ENCODE measurements around the gene ULK1. TPM values are rescaled to one million over a fixed set of nuclear protein-coding genes. Genes with fewer than 3 reads are reported as not detected.

Gene ULK1
- total RNA-seq, 1 experiment from 2014 or later, result 34.2 TPM

DNA sequence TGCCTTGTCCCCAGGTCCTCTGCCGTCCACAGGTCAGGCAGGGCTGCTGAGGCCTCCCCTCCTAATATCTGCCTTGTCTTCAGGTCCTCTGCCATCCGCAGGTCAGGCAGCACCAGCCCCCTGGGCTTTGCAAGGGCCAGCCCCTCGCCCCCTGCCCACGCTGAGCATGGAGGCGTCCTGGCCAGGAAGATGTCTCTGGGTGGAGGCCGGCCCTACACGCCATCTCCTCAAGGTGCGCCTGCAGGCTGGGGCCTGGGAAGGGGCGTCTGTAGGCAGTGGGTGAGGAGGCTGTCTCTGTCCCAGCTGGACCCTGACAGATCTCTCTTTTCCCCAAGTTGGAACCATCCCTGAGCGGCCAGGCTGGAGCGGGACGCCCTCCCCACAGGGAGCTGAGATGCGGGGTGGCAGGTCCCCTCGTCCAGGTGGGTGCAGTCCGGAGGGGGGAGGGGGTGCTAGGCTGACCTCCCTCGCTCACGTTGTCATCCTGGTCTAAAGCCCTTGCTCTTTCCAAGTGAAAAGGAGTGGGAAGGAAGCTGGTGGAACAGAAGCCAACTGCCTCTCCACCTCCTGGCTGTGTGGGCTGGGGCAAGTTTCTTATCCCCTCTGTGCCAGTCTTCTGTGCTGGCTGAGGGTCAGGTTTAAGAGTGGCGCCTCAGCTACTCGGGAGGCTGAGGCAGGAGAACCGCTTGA, 20.7 kb downstream of the ULK1 start (continued):
- TF ChIP-seq, protein P1, sequence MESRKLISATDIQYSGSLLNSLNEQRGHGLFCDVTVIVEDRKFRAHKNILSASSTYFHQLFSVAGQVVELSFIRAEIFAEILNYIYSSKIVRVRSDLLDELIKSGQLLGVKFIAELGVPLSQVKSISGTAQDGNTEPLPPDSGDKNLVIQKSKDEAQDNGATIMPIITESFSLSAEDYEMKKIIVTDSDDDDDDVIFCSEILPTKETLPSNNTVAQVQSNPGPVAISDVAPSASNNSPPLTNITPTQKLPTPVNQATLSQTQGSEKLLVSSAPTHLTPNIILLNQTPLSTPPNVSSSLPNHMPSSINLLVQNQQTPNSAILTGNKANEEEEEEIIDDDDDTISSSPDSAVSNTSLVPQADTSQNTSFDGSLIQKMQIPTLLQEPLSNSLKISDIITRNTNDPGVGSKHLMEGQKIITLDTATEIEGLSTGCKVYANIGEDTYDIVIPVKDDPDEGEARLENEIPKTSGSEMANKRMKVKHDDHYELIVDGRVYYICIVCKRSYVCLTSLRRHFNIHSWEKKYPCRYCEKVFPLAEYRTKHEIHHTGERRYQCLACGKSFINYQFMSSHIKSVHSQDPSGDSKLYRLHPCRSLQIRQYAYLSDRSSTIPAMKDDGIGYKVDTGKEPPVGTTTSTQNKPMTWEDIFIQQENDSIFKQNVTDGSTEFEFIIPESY (IDR thresholded peaks at IDR 0.05; ENCODE audit: extremely low read depth, insufficient replicate concordance, low read length), result no peak
- TF ChIP-seq EGR1 (IDR thresholded peaks at IDR 0.05; ENCODE audit: low read depth), result no peak
- no peak for TF ChIP-seq CBX3 (IDR thresholded peaks at IDR 0.05; ENCODE audit: low read depth)
- TF ChIP-seq FOSL1 (IDR thresholded peaks at IDR 0.05; ENCODE audit: low read depth), result no peak

DNA sequence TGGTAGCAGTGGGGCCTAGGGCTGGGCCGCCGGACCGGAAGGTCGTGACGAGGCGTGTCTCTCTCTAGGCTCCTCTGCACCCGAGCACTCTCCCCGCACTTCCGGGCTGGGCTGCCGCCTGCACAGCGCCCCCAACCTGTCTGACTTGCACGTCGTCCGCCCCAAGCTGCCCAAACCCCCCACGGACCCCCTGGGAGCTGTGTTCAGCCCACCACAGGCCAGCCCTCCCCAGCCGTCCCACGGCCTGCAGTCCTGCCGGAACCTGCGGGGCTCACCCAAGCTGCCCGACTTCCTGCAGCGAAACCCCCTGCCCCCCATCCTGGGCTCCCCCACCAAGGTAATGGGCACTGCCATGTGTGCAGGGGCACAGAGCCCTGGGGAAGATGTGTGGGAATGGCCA, 21.4 kb downstream of the ULK1 start:
- DNase-seq (ENCODE audit: low read depth, low spot score), result no peak
- H3K27me3 ChIP-seq (ENCODE audit: insufficient read depth, low read length), result no peaks in the 10 kb centered on the region
- POLR2A ChIA-PET, result no interaction called here
- H3K4me1 ChIP-seq (ENCODE audit: control insufficient read depth in 1 of 2, insufficient read depth in 2 of 2, low read length in 2 of 2), result peaks cover 12 to 14% of the 10 kb centered on the region in 2 experiments
- no peaks in the 10 kb centered on the region for H3K9me2 ChIP-seq (ENCODE audit: insufficient read depth)
- no peak overlapping the region for H3K4me2 ChIP-seq (ENCODE audit: low read length)
- no peak overlapping the region for H3K9ac ChIP-seq (ENCODE audit: low read length)
- H3K27ac ChIP-seq (ENCODE audit: low read depth, low read length), result no peak overlapping the region
- BruUV-seq (replicated peaks), result no TSS peak
- RAD21 ChIA-PET (ENCODE audit: low non-redundant PET in 1 of 2, low total read pairs in 2 of 2, uncharacterized antibody in 2 of 2, unreplicated experiment in 2 of 2), result no interaction called here
- no peaks in the 10 kb centered on the region for H3K9me3 ChIP-seq (ENCODE audit: control insufficient read depth in 1 of 2, insufficient read depth in 1 of 2, low read depth in 1 of 2, low read length in 2 of 2)
- no peak overlapping the region for H2AFZ ChIP-seq (ENCODE audit: low read depth, low read length, poor library complexity, severe bottlenecking)
- CTCF ChIA-PET, result no interaction called here
- intact Hi-C loops (cut with micrococcal nuclease), result no loop called here
- no peaks in the 10 kb centered on the region for H3K79me2 ChIP-seq (ENCODE audit: insufficient read depth, low read length)
- no peak overlapping the region for H3K4me3 ChIP-seq (replicated peaks in 1 of 2; ENCODE audit: low read depth in 1 of 2, low read length in 2 of 2)
- no peak for ATAC-seq
- H4K20me1 ChIP-seq (ENCODE audit: insufficient read depth), result no peaks in the 10 kb centered on the region
- peaks cover 0 to 10% of the 10 kb centered on the region in 2 experiments; a peak in 2 of 4 replicates for H3K36me3 ChIP-seq (ENCODE audit: control insufficient read depth in 1 of 2, insufficient read depth in 2 of 2, low read length in 2 of 2)
- TF ChIP-seq, protein P2, sequence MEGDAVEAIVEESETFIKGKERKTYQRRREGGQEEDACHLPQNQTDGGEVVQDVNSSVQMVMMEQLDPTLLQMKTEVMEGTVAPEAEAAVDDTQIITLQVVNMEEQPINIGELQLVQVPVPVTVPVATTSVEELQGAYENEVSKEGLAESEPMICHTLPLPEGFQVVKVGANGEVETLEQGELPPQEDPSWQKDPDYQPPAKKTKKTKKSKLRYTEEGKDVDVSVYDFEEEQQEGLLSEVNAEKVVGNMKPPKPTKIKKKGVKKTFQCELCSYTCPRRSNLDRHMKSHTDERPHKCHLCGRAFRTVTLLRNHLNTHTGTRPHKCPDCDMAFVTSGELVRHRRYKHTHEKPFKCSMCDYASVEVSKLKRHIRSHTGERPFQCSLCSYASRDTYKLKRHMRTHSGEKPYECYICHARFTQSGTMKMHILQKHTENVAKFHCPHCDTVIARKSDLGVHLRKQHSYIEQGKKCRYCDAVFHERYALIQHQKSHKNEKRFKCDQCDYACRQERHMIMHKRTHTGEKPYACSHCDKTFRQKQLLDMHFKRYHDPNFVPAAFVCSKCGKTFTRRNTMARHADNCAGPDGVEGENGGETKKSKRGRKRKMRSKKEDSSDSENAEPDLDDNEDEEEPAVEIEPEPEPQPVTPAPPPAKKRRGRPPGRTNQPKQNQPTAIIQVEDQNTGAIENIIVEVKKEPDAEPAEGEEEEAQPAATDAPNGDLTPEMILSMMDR (IDR thresholded peaks at IDR 0.05 in 2 of 3, conservative IDR thresholded peaks at IDR 0.05 in 1 of 3; ENCODE audit: borderline replicate concordance in 1 of 3, insufficient read depth in 1 of 3, low read depth in 2 of 3, low read length in 2 of 3), result no peak
- TF ChIP-seq, protein P3, sequence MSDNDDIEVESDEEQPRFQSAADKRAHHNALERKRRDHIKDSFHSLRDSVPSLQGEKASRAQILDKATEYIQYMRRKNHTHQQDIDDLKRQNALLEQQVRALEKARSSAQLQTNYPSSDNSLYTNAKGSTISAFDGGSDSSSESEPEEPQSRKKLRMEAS (IDR thresholded peaks at IDR 0.05), result no peak
- TF ChIP-seq ZNF274 (IDR thresholded peaks at IDR 0.05; ENCODE audit: low read depth, low read length) (no peak), EGR1 (IDR thresholded peaks at IDR 0.05; ENCODE audit: low read depth) (no peak), SP1 (IDR thresholded peaks at IDR 0.05; ENCODE audit: low read depth) (no peak), TCF7L2 (IDR thresholded peaks at IDR 0.05; ENCODE audit: borderline replicate concordance, extremely low read depth, insufficient read depth, insufficient read length) (no peak), JUND (IDR thresholded peaks at IDR 0.05) (no peak), CEBPB (IDR thresholded peaks at IDR 0.05; ENCODE audit: low read depth) (no peak), ELF1 (IDR thresholded peaks at IDR 0.05; ENCODE audit: borderline replicate concordance, low read depth) (no peak), YY1 (IDR thresholded peaks at IDR 0.05; ENCODE audit: extremely low read depth, insufficient replicate concordance, low read depth, low read length) (no peak)
- TF ChIP-seq, protein P1 (IDR thresholded peaks at IDR 0.05; ENCODE audit: extremely low read depth, insufficient replicate concordance, low read length), result no peak

Data from HCT116 (cell line).